OCI-LY3 (cell line): ENCODE measurements around the gene OLA1.

Experiments used
- H2AFZ ChIP-seq: fragments of 200-600, 300-600 bp; shearing (Covaris generic); 2 replicates; pipeline ENCODE4 v1.6.0; 2014; ENCODE audit warnings: antibody characterized with exemption, low read depth, low read length
- H3K27ac ChIP-seq: fragments of 200-600, 300-600 bp; sonication (generic); 2 replicates; pipeline ENCODE4 v1.5.1; 2014; ENCODE audit warnings: mild to moderate bottlenecking, low read length, moderate library complexity, mixed read lengths
- H3K27me3 ChIP-seq: fragments of 200-600, 300-600 bp; sonication (generic); 2 replicates; pipeline ENCODE4 v1.6.1; 2014; ENCODE audit warnings: low read depth, low read length, mixed read lengths
- H3K36me3 ChIP-seq: fragments of 200-600, 300-600 bp; sonication (generic); replicated peaks from 2 replicates; pipeline ENCODE3; 2014; ENCODE audit warnings: low read depth, low read length, mixed read lengths
- H3K4me1 ChIP-seq: fragments of 300-600, 200-600 bp; sonication (generic); 2 replicates; pipeline ENCODE4 v1.6.1; 2014; ENCODE audit warnings: low read length, mixed read lengths
- H3K4me2 ChIP-seq: fragments of 200-600, 300-600 bp; sonication (generic); 2 replicates; pipeline ENCODE4 v1.6.1; 2014; ENCODE audit warnings: low read length, mixed read lengths
- H3K4me3 ChIP-seq: fragments of 300-600, 200-600 bp; sonication (generic); 2 replicates; pipeline ENCODE4 v1.5.1; 2014; ENCODE audit warnings: antibody characterized with exemption, mild to moderate bottlenecking, low read length, moderate library complexity
- H3K79me2 ChIP-seq: fragments of 300-600, 200-600 bp; shearing (Covaris generic); 2 replicates; pipeline ENCODE4 v1.6.1; 2014; ENCODE audit warnings: mild to moderate bottlenecking, low read length, mixed read lengths
- H3K9ac ChIP-seq: fragments of 300-600, 200-600 bp; shearing (Covaris generic); 2 replicates; pipeline ENCODE4 v1.6.0; 2014; ENCODE audit warnings: mild to moderate bottlenecking, low read length, moderate library complexity
- H3K9me3 ChIP-seq: fragments of 200-600, 300-600 bp; shearing (Covaris generic); 2 replicates; pipeline ENCODE4 v1.6.1; 2014; ENCODE audit warnings: low read length, mixed read lengths; ENCODE audit not compliant: insufficient read depth
- H4K20me1 ChIP-seq: fragments of 200-600, 300-600 bp; sonication (generic); 2 replicates; pipeline ENCODE4 v1.6.1; 2016; ENCODE audit warnings: low read length, mixed read lengths; ENCODE audit not compliant: insufficient read depth
- CTCF ChIP-seq: fragments of 200-600, 300-600 bp; sonication (generic); IDR thresholded peaks from 2 replicates; pipeline ENCODE4 v1.5.1; 2014; ENCODE audit warnings: antibody characterized with exemption, low read length, low read depth
- EZH2phosphoT487 ChIP-seq: fragments of 200-600 bp; shearing (Covaris generic); IDR thresholded peaks from 2 replicates; pipeline ENCODE4 v1.6.1; 2018; ENCODE audit warnings: antibody characterized with exemption, mixed run types, low read depth

OLA1 gene

GRCh38 chr2:174149530-174149929 lies 98.8 kb downstream of the OLA1 start:
- H3K9ac ChIP-seq, result no peak overlapping the region
- peaks cover 11% of the 10 kb centered on the region for H3K4me1 ChIP-seq
- no peak overlapping the region for H3K27ac ChIP-seq
- no peak overlapping the region for H3K4me2 ChIP-seq
- no peaks in the 10 kb centered on the region for H3K36me3 ChIP-seq
- H3K4me3 ChIP-seq, result no peak overlapping the region
- H3K27me3 ChIP-seq, result no peaks in the 10 kb centered on the region
- peaks cover 14% of the 10 kb centered on the region; the same call in 1 of the 2 replicates for H3K79me2 ChIP-seq
- no peaks in the 10 kb centered on the region; the same call in 1 of the 2 replicates for H4K20me1 ChIP-seq
- no peak overlapping the region for H2AFZ ChIP-seq
- no peaks in the 10 kb centered on the region for H3K9me3 ChIP-seq
- TF ChIP-seq EZH2phosphoT487 (no peak), CTCF (no peak)

GRCh38 chr2:174148833-174149232 lies 99.5 kb downstream of the OLA1 start:
- Histone ChIP-seq H3K4me1 (peaks cover 11% of the 10 kb centered on the region), H3K79me2 (peaks cover 14% of the 10 kb centered on the region), H4K20me1 (no peaks in the 10 kb centered on the region; the same call in 1 of the 2 replicates), H3K9me3 (no peaks in the 10 kb centered on the region), H3K27me3 (no peaks in the 10 kb centered on the region), H3K4me3 (no peak overlapping the region), H3K36me3 (no peaks in the 10 kb centered on the region), H3K27ac (no peak overlapping the region), H3K4me2 (no peak overlapping the region), H3K9ac (no peak overlapping the region), H2AFZ (no peak overlapping the region)
- no peak for TF ChIP-seq CTCF
- TF ChIP-seq EZH2phosphoT487, result no peak

GRCh38 chr2:174145827-174146226 lies 102.5 kb downstream of the OLA1 start:
- Histone ChIP-seq H3K79me2 (peaks cover 18% of the 10 kb centered on the region), H3K27ac (no peak overlapping the region), H3K36me3 (no peaks in the 10 kb centered on the region), H3K4me3 (no peak overlapping the region), H3K9me3 (no peaks in the 10 kb centered on the region), H4K20me1 (no peaks in the 10 kb centered on the region; the same call in 1 of the 2 replicates), H3K4me2 (no peak overlapping the region), H3K9ac (no peak overlapping the region), H3K4me1 (peaks cover 1% of the 10 kb centered on the region), H2AFZ (no peak overlapping the region), H3K27me3 (no peaks in the 10 kb centered on the region)
- TF ChIP-seq CTCF (peak; percentile 30), EZH2phosphoT487 (no peak)

- Histone ChIP-seq H3K27ac (no peak overlapping the region), H3K36me3 (peaks cover 6% of the 10 kb centered on the region), H4K20me1 (no peaks in the 10 kb centered on the region), H3K9ac (no peak overlapping the region), H3K4me2 (no peak overlapping the region), H3K9me3 (no peaks in the 10 kb centered on the region), H3K27me3 (no peaks in the 10 kb centered on the region), H3K4me3 (no peak overlapping the region), H3K4me1 (no peaks in the 10 kb centered on the region), H3K79me2 (peaks cover 15% of the 10 kb centered on the region), H2AFZ (no peak overlapping the region)
- no peak for TF ChIP-seq EZH2phosphoT487
- no peak for TF ChIP-seq CTCF
Measured at GRCh38 chr2:174142290-174142689, 106.0 kb downstream of the OLA1 start.
